Mesendoderm (in vitro differentiated cells): ENCODE data around the gene PTHLH.

ENCODE experiments used
- DNase-seq: peaks from one replicate; pipeline ENCODE4 v3.0.0; 2013
- H2AK5ac ChIP-seq: 2 replicates; pipeline ENCODE4 v1.6.1; 2013; ENCODE audit warnings: low read length, inconsistent platforms
- H2BK120ac ChIP-seq: 2 replicates; pipeline ENCODE4 v1.6.1; 2013; ENCODE audit warnings: low read depth, mild to moderate bottlenecking, low read length, moderate library complexity, mixed read lengths
- H2BK15ac ChIP-seq: replicated peaks from 2 replicates; pipeline ENCODE4 v1.6.1; 2013; ENCODE audit warnings: low read depth, mild to moderate bottlenecking, moderate library complexity
- H2BK5ac ChIP-seq: 2 replicates; pipeline ENCODE4 v1.6.1; 2013; ENCODE audit warnings: low read length, inconsistent platforms
- H3K18ac ChIP-seq: 2 replicates; pipeline ENCODE4 v1.6.1; 2013; ENCODE audit warnings: mild to moderate bottlenecking, low read length, mixed read lengths
- H3K23ac ChIP-seq: one replicate; pipeline ENCODE4 v1.6.1; 2013; ENCODE audit warnings: low read length
- H3K27ac ChIP-seq: 2 replicates; pipeline ENCODE4 v1.5.1; 2013; ENCODE audit warnings: low read depth, mild to moderate bottlenecking, inconsistent platforms, low read length, moderate library complexity
- H3K27me3 ChIP-seq: 2 replicates; pipeline ENCODE4 v1.6.1; 2013; ENCODE audit warnings: low read length, control low read depth, mild to moderate bottlenecking, inconsistent platforms; ENCODE audit not compliant: insufficient read depth, poor library complexity
- H3K36me3 ChIP-seq: 2 replicates; pipeline ENCODE4 v1.6.1; 2013; ENCODE audit warnings: low read length, inconsistent platforms; ENCODE audit not compliant: control insufficient read depth, insufficient read depth
- H3K4ac ChIP-seq: one replicate; pipeline ENCODE4 v1.6.1; 2013; ENCODE audit warnings: low read depth, mild to moderate bottlenecking, low read length, moderate library complexity
- H3K4me1 ChIP-seq: 2 replicates; pipeline ENCODE4 v1.6.1; 2013; ENCODE audit warnings: low read depth, low read length, inconsistent platforms; ENCODE audit not compliant: control insufficient read depth
- H3K4me2 ChIP-seq: 2 replicates; pipeline ENCODE4 v1.6.1; 2013; ENCODE audit warnings: low read length
- H3K4me3 ChIP-seq: 2 replicates; pipeline ENCODE4 v1.5.1; 2013; ENCODE audit warnings: mild to moderate bottlenecking, low read length
- H3K56ac ChIP-seq: one replicate; pipeline ENCODE4 v1.6.1; 2013; ENCODE audit warnings: low read length
- H3K79me1 ChIP-seq: 2 replicates; pipeline ENCODE4 v1.6.1; 2013; ENCODE audit warnings: low read length, inconsistent platforms
- H3K79me2 ChIP-seq: 2 replicates; pipeline ENCODE4 v1.6.1; 2013; ENCODE audit warnings: mild to moderate bottlenecking, low read length; ENCODE audit not compliant: control insufficient read depth, insufficient read depth
- H3K9ac ChIP-seq: 2 replicates; pipeline ENCODE4 v1.6.1; 2013; ENCODE audit warnings: low read length, inconsistent platforms
- H4K5ac ChIP-seq: one replicate; pipeline ENCODE4 v1.6.1; 2013; ENCODE audit warnings: low read length
- H4K8ac ChIP-seq: one replicate; pipeline ENCODE4 v1.6.1; 2013; ENCODE audit warnings: low read depth, mild to moderate bottlenecking, control low read depth, low read length, moderate library complexity
- WGBS: extraction: QIAGEN DNeasy Blood & Tissue Kit; methylation state at CpG from one replicate; pipeline ENCODE4 v1.1.7; 2013; ENCODE audit warnings: low lambda C conversion rate, missing lambda C conversion rate; ENCODE audit not compliant: insufficient coverage; ENCODE audit errors: extremely low coverage; 5-methylcytosine and 5-hydroxymethylcytosine counted together

PTHLH gene

DNA sequence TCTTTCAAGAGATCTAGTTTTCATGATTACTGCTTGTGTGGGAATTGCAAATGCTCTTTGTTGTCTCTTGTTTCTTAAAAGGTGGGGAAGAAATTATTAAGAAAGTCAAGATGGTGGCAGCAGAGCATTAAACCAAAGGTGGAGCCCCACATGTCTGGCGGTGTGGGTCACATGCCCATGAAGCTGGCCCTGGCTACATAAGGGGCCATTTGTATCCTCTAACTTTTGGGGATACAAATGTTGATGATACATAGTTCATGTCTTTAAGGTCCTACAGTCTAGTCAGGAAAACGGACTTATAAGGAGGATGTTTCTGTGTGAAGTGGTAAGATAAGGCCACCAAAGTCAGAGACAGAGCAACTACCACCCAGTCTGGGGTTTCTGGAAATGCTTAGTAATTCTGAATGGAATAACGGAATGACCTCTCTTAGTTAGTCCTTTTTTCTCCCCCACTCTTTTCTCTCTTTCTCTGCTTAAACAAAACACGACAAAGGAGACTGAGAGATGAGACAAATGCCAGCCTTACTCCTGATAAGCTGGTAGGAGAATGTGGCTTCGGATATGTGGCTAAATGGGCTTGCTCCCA is 39.9 kb upstream of the PTHLH start:
- no peak overlapping the region for H4K5ac ChIP-seq
- no peak overlapping the region for H2AK5ac ChIP-seq
- no peak overlapping the region for H3K4me3 ChIP-seq
- no peak overlapping the region for H4K8ac ChIP-seq
- H3K79me2 ChIP-seq: no peaks in the 10 kb centered on the region
- no peak overlapping the region for H2BK120ac ChIP-seq
- DNase-seq: no peak
- H3K27me3 ChIP-seq: no peaks in the 10 kb centered on the region
- no peak overlapping the region for H3K27ac ChIP-seq
- H3K56ac ChIP-seq: no peak overlapping the region
- WGBS: no CpG with 5 or more reads among the region's 5 CpGs
- no peak overlapping the region for H2BK15ac ChIP-seq
- H3K4ac ChIP-seq: no peak overlapping the region
- H3K23ac ChIP-seq: no peak overlapping the region
- no peak overlapping the region for H2BK5ac ChIP-seq
- no peaks in the 10 kb centered on the region for H3K36me3 ChIP-seq
- H3K4me2 ChIP-seq: no peak overlapping the region
- H3K79me1 ChIP-seq: no peaks in the 10 kb centered on the region
- H3K9ac ChIP-seq: no peak overlapping the region
- H3K4me1 ChIP-seq: no peaks in the 10 kb centered on the region
- no peak overlapping the region for H3K18ac ChIP-seq

DNA sequence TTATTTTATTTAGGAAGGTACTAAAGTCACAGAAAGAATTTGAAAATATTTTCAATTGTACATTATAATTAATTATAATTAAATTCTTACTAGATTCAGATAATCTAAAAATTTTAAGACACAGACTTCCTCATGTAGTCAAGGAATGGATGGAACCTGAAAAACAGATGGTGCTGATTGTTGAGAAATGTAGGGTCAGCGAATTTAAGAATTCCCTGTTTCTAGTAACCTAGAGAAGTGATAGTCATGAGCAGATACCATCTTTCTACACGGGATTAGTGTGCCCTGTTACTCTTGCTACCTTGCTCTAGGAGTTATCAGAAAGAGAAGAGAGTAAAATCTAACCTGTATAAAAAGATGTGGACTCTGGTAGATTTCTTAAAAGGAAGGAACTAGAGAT is 37.5 kb upstream of the PTHLH start:
- Histone ChIP-seq H2BK15ac (no peak overlapping the region), H3K4me1 (no peaks in the 10 kb centered on the region), H3K79me1 (no peaks in the 10 kb centered on the region), H4K8ac (no peak overlapping the region), H3K79me2 (no peaks in the 10 kb centered on the region), H2AK5ac (no peak overlapping the region), H3K27ac (no peak overlapping the region), H3K18ac (no peak overlapping the region), H3K36me3 (no peaks in the 10 kb centered on the region), H3K4ac (no peak overlapping the region), H3K56ac (no peak overlapping the region), H3K4me2 (no peak overlapping the region), H4K5ac (no peak overlapping the region), H2BK120ac (no peak overlapping the region), H3K27me3 (no peaks in the 10 kb centered on the region), H3K9ac (no peak overlapping the region), H3K4me3 (no peak overlapping the region), H2BK5ac (no peak overlapping the region), H3K23ac (no peak overlapping the region)
- WGBS: no CpG with 5 or more reads among the region's 2 CpGs
- DNase-seq: no peak

DNA sequence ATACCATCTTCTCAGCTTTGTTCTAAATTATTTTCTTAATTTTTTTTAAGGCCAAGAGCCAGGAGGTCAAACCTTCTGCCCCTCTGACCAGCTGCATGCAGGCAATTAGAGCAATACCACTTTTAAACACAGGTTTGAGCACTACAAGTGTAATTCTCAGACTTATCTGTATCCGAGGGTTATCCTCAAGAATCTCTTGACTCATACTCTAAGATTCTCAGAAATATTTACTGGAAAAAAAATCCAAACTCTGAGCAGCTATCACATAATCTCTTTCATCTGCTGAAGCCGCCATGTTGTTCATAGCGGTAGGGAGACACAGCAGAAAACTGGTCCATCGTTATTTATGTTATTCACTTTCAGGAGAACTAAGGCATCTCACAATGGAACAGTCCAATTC is 27.4 kb upstream of the PTHLH start:
- no peak overlapping the region for H2BK120ac ChIP-seq
- no peak overlapping the region for H2AK5ac ChIP-seq
- no peak overlapping the region for H4K8ac ChIP-seq
- H2BK5ac ChIP-seq: no peak overlapping the region
- H2BK15ac ChIP-seq: no peak overlapping the region
- H3K4me3 ChIP-seq: no peak overlapping the region
- no peak overlapping the region for H3K4ac ChIP-seq
- no peak overlapping the region for H4K5ac ChIP-seq
- H3K4me1 ChIP-seq: no peaks in the 10 kb centered on the region
- no peak overlapping the region for H3K56ac ChIP-seq
- no CpG with 5 or more reads among the region's 4 CpGs for WGBS
- no peak overlapping the region for H3K9ac ChIP-seq
- H3K27me3 ChIP-seq: no peaks in the 10 kb centered on the region
- no peaks in the 10 kb centered on the region for H3K36me3 ChIP-seq
- H3K23ac ChIP-seq: no peak overlapping the region
- H3K79me2 ChIP-seq: no peaks in the 10 kb centered on the region
- H3K4me2 ChIP-seq: no peak overlapping the region
- DNase-seq: no peak
- no peak overlapping the region for H3K27ac ChIP-seq
- H3K18ac ChIP-seq: no peak overlapping the region
- H3K79me1 ChIP-seq: no peaks in the 10 kb centered on the region

DNA sequence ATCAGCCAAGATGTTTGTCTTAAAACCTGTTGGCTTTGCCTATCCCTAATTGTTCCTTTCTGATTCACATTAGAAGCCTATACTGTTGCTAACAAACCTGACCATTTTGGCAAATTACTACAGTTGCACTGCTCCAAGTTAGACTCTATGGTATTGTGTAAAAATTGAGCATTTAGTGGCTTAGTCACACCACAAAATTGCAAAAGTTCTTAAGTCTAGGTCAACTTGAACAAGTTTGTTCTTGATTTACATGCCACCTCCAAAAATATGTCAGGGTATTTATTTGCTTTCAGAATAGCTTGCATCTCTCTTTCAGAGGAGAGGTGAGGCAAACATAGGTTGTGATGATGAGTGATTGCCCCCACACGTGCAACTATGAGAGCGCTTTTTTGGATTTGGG is 27.0 kb upstream of the PTHLH start:
- Histone ChIP-seq H3K9ac (no peak overlapping the region), H3K56ac (no peak overlapping the region), H3K4ac (no peak overlapping the region), H2BK15ac (no peak overlapping the region), H3K36me3 (no peaks in the 10 kb centered on the region), H4K8ac (no peak overlapping the region), H3K79me2 (no peaks in the 10 kb centered on the region), H4K5ac (no peak overlapping the region), H2AK5ac (no peak overlapping the region), H3K27ac (no peak overlapping the region), H3K4me2 (no peak overlapping the region), H3K27me3 (no peaks in the 10 kb centered on the region), H2BK5ac (no peak overlapping the region), H3K79me1 (no peaks in the 10 kb centered on the region), H3K4me1 (no peaks in the 10 kb centered on the region), H3K18ac (no peak overlapping the region), H2BK120ac (no peak overlapping the region), H3K4me3 (no peak overlapping the region), H3K23ac (no peak overlapping the region)
- no CpG with 5 or more reads among the region's 2 CpGs for WGBS
- DNase-seq: no peak

DNA sequence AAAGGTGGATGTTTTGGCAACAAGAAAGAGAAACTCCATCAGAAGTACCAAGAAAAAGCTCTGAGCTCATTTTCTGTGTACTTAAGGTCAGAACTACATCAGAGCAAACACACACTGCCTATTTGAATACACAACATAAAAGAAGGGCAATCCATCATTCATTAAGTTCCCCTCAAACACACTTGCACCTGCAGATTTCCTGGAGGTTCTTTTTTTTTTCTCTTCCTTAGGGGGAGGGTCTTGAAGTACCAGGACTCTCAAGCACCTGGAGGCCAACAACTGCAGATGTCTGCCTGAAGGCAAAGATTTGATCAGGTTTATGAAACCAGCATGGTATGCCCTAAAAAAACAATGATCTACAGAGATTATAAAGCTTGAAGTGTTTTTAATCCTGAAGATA is 26.1 kb upstream of the PTHLH start:
- DNase-seq: no peak
- no peak overlapping the region for H3K23ac ChIP-seq
- no peak overlapping the region for H2BK5ac ChIP-seq
- no peaks in the 10 kb centered on the region for H3K27me3 ChIP-seq
- no peak overlapping the region for H3K18ac ChIP-seq
- H2BK120ac ChIP-seq: no peak overlapping the region
- H3K4me2 ChIP-seq: no peak overlapping the region
- no peak overlapping the region for H3K4ac ChIP-seq
- H3K4me3 ChIP-seq: no peak overlapping the region
- no peak overlapping the region for H4K8ac ChIP-seq
- H3K36me3 ChIP-seq: no peaks in the 10 kb centered on the region
- H3K79me1 ChIP-seq: no peaks in the 10 kb centered on the region
- H2AK5ac ChIP-seq: no peak overlapping the region
- H3K56ac ChIP-seq: no peak overlapping the region
- no peak overlapping the region for H4K5ac ChIP-seq
- H3K79me2 ChIP-seq: no peaks in the 10 kb centered on the region
- H2BK15ac ChIP-seq: no peak overlapping the region
- H3K4me1 ChIP-seq: no peaks in the 10 kb centered on the region
- no peak overlapping the region for H3K9ac ChIP-seq
- H3K27ac ChIP-seq: no peak overlapping the region

DNA sequence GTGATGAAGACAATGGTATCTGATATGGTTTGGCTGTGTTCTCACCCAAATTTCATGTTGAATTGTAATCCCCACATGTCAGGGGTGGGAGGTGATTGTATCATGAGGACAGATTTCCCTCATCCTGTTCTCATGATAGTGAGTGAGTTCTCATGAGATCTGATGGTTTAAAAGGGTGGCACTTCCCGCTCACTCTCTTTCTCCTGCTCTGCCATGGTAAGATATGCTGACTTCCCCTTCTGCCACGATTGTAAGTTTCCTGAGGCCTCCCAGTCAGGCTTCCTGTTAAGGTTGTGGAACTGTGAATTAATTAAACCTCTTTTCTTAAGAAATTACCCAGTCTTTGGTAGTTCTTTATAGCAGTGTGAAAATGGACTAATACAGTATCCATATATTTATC is 25.6 kb upstream of the PTHLH start:
- Histone ChIP-seq H3K79me1 (no peaks in the 10 kb centered on the region), H3K18ac (no peak overlapping the region), H3K4me2 (no peak overlapping the region), H3K79me2 (no peaks in the 10 kb centered on the region), H3K9ac (no peak overlapping the region), H3K4ac (no peak overlapping the region), H4K5ac (no peak overlapping the region), H3K27ac (no peak overlapping the region), H2BK15ac (no peak overlapping the region), H3K27me3 (no peaks in the 10 kb centered on the region), H4K8ac (no peak overlapping the region), H3K4me1 (no peaks in the 10 kb centered on the region), H2AK5ac (no peak overlapping the region), H3K36me3 (no peaks in the 10 kb centered on the region), H2BK120ac (no peak overlapping the region), H3K4me3 (no peak overlapping the region), H3K23ac (no peak overlapping the region), H3K56ac (no peak overlapping the region), H2BK5ac (no peak overlapping the region)
- DNase-seq: no peak
- no CpG with 5 or more reads among the region's 2 CpGs for WGBS
